LHCN-M2 (cell line): ENCODE measurements around the gene MT4. TPM values are rescaled to one million over a fixed set of nuclear protein-coding genes. Genes with fewer than 3 reads are reported as not detected.

Source experiments
- DNase-seq: peaks from one replicate; pipeline ENCODE4 v3.0.0-alpha.2; 2012; ENCODE audit warnings: low read depth
- total RNA-seq: library from RNA; depleted of rRNA; stranded (reverse); fragments of >200 nt; gene quantifications from 2 replicates; pipeline ENCODE4 v1.2.3, GENCODE V29; 2014

Gene MT4
- total RNA-seq, 1 experiment from 2014 or later, result not detected

DNA sequence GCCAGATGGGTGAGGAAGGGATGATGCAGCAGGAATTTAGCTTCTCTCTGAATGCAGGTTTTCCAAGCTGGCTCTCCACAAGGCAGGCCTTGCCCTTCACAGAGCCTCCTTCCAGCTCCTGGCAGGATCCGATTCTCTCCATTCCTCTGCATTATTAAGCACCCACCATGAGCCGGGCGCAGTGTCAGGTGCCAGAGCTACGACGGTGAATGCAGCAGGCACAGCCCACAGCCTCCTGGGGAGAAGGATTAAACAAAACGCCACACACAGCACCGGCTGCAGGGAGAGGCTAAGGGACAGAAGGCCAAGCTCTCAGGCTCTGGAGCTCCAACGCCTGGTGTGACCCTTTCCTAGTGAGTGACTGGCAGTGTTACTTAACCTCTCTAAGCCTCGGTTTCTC is 36.5 kb downstream of the MT4 start:
- no peak for DNase-seq

GRCh38 chr16:56603589-56603988 is 38.7 kb downstream of the MT4 start:
- peak; percentile 41 for DNase-seq

DNA sequence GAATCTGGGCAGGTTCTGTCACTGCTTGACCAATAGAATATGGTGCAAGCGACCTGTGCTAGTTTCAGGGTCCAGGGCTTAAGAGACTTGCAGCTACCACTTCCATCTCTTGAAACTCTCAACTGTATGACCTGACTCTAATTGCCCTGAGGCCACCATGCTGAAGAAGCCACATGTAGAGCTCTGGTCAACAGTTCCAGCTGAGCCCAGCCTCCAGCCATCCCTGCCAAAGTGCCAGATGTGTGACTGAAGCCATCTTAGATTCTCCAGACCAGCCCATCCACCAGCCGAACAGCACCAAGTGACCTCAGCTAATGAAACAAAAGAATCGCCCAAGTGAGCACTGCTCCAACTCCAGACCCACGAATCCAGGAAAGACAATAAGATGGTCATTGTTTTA is 40.1 kb downstream of the MT4 start:
- DNase-seq, result no peak

- no peak for DNase-seq
These were observed 40.6 kb downstream of the MT4 start for GRCh38 chr16:56605475-56605874.

- DNase-seq, result peak; percentile 86
These were observed 41.2 kb downstream of the MT4 start for GRCh38 chr16:56606071-56606475.

DNA sequence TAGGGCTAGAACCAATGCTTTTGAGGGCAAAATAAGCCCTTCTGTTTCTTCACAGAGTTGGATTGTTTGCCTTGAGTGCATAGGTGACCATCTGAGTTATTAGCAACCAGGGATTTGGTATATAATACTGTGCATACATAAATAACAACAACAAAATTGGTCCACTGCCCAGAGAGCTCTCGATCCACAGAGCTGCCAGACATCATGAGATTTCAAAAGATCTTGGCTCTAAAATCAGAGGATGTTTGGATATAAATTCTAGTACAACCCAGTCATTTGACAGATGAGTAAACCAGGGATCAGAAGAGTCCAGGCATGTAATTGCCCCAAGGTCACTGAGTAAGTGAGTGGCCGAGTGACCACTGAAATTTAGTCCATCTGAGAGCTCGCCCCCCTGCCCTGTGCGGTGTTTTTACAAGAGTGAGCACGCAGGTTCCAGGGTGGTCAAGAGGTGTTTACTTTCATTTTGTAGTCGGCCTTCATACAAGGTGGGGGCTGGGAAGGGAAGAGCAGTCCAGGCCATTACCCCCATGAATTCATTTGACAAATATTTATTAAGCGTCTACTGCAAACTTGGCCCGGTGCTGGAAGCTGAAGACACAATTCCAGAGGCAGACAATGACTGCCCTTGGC is 41.7 kb downstream of the MT4 start:
- peak; percentile 95 for DNase-seq

GRCh38 chr16:56607109-56607618 is 42.3 kb downstream of the MT4 start:
- peak; percentile 99 for DNase-seq

- no peak for DNase-seq
These were observed 42.8 kb downstream of the MT4 start for GRCh38 chr16:56607675-56608042.

DNA sequence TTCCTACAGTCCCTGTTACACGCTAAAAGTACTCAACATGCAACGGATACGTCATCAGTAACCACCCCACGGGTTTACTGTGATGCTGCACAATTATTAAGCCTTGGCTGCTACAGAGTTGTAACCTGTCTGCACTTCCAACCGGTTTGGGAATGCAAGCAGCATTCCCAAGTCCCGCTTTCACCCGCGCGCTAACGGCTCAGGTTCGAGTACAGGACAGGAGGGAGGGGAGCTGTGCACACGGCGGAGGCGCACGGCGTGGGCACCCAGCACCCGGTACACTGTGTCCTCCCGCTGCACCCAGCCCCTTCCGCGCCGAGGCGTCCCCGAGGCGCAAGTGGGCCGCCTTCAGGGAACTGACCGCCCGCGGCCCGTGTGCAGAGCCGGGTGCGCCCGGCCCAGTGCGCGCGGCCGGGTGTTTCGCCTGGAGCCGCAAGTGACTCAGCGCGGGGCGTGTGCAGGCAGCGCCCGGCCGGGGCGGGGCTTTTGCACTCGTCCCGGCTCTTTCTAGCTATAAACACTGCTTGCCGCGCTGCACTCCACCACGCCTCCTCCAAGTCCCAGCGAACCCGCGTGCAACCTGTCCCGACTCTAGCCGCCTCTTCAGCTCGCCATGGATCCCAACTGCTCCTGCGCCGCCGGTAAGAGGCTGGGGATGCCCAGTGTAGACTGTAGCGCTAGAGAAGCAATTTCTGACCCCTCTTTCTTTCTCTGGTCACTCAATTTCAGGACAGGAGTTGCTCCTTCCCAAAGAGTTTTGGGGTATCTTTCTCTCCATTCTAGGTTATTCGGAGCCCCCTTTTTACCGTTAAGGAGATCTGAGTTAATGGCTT is 43.4 kb downstream of the MT4 start, which contains the start of gene MT2A:
TSS of gene MT2A (plus strand) at position 542 of the 833 bp plus-strand sequence. CDS start at position 614, 72 bp downstream.
- peak; percentile 98 for DNase-seq

- peak; percentile 46 for DNase-seq
These were observed 44.1 kb downstream of the MT4 start for GRCh38 chr16:56608876-56609462.

DNA sequence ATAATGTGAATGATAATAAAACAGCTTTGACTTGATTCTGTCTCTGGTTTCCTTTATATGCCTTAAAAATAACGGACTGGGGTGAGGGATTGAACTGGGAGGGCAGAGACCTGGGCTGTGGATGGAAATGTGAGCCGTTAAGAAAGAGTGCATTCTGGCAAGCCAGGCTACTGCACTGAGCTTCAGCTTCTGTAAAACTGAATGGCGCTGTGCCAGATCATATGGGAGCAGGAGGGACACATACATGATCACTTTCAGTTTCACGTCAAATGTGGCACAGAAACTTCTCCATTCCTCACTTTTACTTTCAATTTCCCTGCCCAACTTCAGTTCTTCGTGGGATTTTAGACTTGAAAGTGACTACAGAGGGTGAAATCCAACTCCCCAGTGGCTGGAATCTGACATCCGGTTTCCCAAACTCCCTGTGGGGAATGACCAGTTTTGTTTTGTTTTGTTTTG is 44.6 kb downstream of the MT4 start:
- peak; percentile 90 for DNase-seq

GRCh38 chr16:56610017-56610608 is 45.2 kb downstream of the MT4 start:
- peak; percentile 94 for DNase-seq

GRCh38 chr16:56610609-56611111 is 45.8 kb downstream of the MT4 start:
- no peak for DNase-seq

GRCh38 chr16:56611281-56611833 is 46.5 kb downstream of the MT4 start:
- DNase-seq, result peak; percentile 84

DNA sequence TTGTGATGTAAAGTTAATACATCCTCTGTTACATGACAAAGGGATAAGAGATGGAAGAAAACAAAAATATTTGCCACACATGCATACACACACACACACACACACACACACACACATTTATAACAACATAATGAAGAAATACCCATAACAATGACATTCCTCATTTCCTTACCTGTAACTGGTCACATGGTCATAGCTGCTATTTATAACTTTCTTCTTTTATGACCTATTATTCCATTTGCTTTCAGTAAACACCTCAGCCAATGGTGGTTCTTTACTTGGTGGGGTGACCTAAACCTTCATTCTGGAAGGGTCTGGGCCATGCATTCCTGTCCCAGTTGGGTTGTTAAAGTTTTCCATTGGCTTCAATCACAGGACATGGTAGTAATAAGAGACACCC is 48.8 kb downstream of the MT4 start:
- DNase-seq, result no peak

DNA sequence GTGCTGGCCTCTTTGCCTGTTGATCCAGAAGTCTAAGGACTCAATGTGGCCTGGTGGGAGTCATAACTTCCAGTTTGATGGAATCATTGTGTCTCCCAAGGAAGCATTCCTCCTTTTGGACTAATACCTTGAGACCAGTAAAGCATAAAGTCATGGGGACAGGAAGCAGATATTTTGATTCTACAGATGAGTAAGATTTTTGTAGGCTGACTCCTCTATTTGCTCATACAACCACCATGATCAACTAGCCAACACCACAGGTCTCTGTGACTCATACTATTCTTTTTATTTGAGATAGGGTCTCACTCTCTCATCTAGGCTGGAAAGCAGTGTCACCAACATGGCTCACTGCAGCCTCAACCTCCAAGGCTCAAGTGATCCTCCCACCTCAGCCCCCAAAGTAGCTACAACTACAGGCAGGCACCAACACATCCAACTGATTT is 49.7 kb downstream of the MT4 start:
- peak; percentile 73 for DNase-seq

DNA sequence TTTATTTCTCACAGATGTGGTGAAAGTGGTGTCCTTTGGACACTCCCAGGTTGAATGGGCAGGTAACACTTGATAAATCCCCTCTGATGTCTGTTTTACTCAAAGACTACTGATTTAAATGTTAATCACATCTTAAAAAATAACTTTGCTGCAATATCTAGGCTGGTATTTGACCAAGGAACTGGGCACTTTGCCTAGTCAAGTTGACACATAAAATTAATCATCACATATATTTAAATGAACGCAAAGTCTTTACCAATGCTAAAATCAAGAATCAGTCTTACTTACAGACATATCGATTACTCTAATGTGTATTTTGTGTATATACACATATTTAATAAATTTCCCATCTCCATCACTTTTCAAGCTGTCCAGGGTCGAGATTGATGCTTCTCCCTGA is 50.5 kb downstream of the MT4 start:
- peak; percentile 65 for DNase-seq

DNA sequence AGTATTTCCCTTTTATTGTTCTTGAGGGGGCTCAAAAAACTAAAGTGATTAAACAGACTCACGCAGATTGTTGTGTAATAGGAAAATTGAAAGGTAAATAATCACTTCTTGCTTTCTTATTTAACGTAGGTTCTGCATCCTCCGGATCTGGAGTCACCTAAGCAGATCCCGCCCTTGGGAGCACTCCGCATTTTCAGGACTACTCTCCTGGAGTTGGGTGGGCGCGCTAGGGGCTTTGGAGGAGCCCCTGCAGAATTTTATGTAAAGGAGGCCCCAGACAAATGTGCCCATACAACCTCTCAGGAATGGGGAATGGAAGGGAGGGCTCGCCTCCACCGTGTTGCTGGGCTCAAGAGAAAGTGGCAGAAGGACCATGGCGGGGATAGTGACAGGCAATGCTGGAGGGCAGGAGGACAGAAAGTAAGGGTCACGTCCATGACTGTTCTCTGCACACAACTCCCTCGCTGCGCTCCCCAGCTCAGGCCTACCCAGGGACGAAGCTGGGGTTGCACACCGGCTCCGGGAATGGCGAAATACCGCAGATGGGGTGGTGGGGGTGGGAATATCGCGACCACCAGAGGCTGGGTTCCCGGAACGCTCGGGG is 51.8 kb downstream of the MT4 start:
- no peak for DNase-seq

DNA sequence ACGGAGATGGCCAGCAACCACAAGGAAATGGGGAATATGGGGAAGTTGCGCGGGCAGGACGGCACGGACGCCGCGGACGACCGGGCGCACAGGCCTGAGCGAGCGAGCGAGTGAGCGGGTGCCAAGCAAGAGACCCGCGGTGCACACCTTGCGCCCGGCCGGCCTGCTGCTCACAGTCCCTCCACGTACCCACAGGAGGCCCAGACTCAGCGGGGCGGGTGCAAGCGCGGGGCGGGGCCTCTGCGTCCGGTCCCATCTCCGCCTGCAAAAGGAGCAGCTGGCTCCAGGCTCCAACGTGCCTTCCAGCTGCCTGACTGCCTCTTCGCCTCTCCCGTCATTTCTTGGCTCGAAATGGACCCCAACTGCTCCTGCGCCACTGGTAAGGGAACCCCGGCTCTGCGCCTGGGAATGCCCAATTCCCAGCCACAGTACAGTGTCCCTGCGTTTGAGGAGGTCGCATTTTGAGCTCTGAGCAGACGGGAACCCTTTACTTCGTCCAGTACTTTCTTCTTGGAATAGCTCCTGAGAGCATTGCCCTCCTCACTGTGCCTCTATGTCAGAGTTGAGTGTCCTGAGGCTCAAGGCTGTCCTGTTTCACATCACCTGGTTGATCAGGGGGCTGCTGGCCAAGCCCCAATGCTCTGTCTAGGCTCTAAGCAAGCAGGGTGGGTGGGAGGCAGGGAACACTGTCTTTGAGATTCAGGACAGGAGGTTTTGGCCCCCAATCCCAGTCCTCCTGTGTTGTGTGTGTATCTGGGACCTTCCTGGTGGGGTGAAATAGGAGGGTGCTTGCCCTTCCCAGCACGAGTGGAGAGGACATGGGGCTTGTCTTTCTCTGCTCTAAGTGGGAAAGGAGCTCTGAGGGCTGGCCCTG is 52.6 kb downstream of the MT4 start:
- DNase-seq, result peak; percentile 80

DNA sequence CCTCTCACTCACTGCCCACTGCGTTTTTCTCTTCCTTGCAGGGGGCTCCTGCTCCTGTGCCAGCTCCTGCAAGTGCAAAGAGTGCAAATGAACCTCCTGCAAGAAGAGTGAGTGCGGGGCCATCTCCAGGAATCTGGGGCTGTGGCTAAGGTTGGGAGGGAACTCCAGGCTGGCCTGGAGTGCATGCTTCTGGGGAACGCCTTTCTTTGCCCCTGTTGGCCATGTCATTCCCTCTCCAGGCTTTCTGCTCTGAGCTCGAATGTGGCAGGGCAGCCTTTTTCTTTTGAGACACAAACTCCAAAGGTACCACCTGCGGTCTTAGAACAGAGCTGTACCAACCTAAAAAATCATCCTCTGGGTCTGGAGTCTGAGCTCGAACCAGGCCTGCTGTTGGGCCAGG is 53.3 kb downstream of the MT4 start:
- no peak for DNase-seq
